HG03442 (cell line): ENCODE measurements around the gene ROR1.

Source experiments
- ATAC-seq: cut with Tn5 transposase; IDR thresholded peaks from one replicate; pipeline ENCODE4 v1.9.1; 2021; ENCODE audit warnings: mild to moderate bottlenecking, moderate library complexity; ENCODE audit not compliant: unreplicated experiment

The ROR1 gene

GRCh38 chr1:63960326-63960725 lies 186.5 kb downstream of the ROR1 start:
- no peak for ATAC-seq

GRCh38 chr1:63966016-63966415 lies 192.2 kb downstream of the ROR1 start:
- ATAC-seq = no peak

- ATAC-seq = no peak
Measured at GRCh38 chr1:63967901-63968300, 194.1 kb downstream of the ROR1 start.

GRCh38 chr1:63968663-63969440 lies 195.0 kb downstream of the ROR1 start:
- ATAC-seq = no peak

- no peak for ATAC-seq
Measured at GRCh38 chr1:63969441-63969901, 195.7 kb downstream of the ROR1 start.

- no peak for ATAC-seq
Measured at GRCh38 chr1:63971557-63971956, 197.7 kb downstream of the ROR1 start.

- ATAC-seq = no peak
Measured at GRCh38 chr1:63973005-63973419, 199.2 kb downstream of the ROR1 start.

- no peak for ATAC-seq
Measured at GRCh38 chr1:63974966-63975365, 201.1 kb downstream of the ROR1 start.

- no peak for ATAC-seq
Measured at GRCh38 chr1:63975481-63975880, 201.7 kb downstream of the ROR1 start.

- no peak for ATAC-seq
Measured at GRCh38 chr1:63976006-63976405, 202.2 kb downstream of the ROR1 start.

- no peak for ATAC-seq
Measured at GRCh38 chr1:63977466-63977865, 203.6 kb downstream of the ROR1 start.

GRCh38 chr1:63980740-63981407 lies 207.1 kb downstream of the ROR1 start:
- ATAC-seq = no peak

GRCh38 chr1:63981408-63981773 lies 207.6 kb downstream of the ROR1 start:
- ATAC-seq = no peak

GRCh38 chr1:63982201-63982600 lies 208.4 kb downstream of the ROR1 start:
- ATAC-seq = no peak

- no peak for ATAC-seq
Measured at GRCh38 chr1:63983391-63984256, 209.8 kb downstream of the ROR1 start.

- ATAC-seq = no peak
Measured at GRCh38 chr1:63984257-63984929, 210.6 kb downstream of the ROR1 start.

- no peak for ATAC-seq
Measured at GRCh38 chr1:63984930-63985290, 211.1 kb downstream of the ROR1 start.

GRCh38 chr1:63987014-63987627 lies 213.3 kb downstream of the ROR1 start:
- ATAC-seq = no peak

- no peak for ATAC-seq
Measured at GRCh38 chr1:63987628-63988024, 213.8 kb downstream of the ROR1 start.

GRCh38 chr1:63988941-63989340 lies 215.1 kb downstream of the ROR1 start:
- no peak for ATAC-seq

GRCh38 chr1:63991685-63992084 lies 217.9 kb downstream of the ROR1 start:
- no peak for ATAC-seq
